GM12864 (cell line): ENCODE data around the gene TECTB.

Experiments used
- DNase-seq: peaks from one replicate; pipeline ENCODE4 v3.0.0-alpha.2; 2011; ENCODE audit warnings: low read depth
- H3K4me3 ChIP-seq: 2 replicates; pipeline ENCODE4 v1.5.1; 2011; ENCODE audit warnings: mild to moderate bottlenecking, low read depth, low read length, control low read depth
- TF ChIP-seq, protein P1 (sequence below): IDR thresholded peaks from 2 replicates; pipeline ENCODE4 v1.5.1; 2011; ENCODE audit warnings: low read depth, mild to moderate bottlenecking, moderate library complexity, low read length, control low read depth, inconsistent platforms; ENCODE audit errors: missing control alignments

TECTB gene

GRCh38 chr10:112349521-112350085, 66.4 kb downstream of the TECTB start:
- no peak overlapping the region for H3K4me3 ChIP-seq
- TF ChIP-seq, protein P1, sequence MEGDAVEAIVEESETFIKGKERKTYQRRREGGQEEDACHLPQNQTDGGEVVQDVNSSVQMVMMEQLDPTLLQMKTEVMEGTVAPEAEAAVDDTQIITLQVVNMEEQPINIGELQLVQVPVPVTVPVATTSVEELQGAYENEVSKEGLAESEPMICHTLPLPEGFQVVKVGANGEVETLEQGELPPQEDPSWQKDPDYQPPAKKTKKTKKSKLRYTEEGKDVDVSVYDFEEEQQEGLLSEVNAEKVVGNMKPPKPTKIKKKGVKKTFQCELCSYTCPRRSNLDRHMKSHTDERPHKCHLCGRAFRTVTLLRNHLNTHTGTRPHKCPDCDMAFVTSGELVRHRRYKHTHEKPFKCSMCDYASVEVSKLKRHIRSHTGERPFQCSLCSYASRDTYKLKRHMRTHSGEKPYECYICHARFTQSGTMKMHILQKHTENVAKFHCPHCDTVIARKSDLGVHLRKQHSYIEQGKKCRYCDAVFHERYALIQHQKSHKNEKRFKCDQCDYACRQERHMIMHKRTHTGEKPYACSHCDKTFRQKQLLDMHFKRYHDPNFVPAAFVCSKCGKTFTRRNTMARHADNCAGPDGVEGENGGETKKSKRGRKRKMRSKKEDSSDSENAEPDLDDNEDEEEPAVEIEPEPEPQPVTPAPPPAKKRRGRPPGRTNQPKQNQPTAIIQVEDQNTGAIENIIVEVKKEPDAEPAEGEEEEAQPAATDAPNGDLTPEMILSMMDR = no peak
- DNase-seq = no peak

GRCh38 chr10:112351146-112351545, 67.9 kb downstream of the TECTB start:
- no peak for DNase-seq
- TF ChIP-seq, protein P1 = no peak
- no peak overlapping the region for H3K4me3 ChIP-seq

DNA sequence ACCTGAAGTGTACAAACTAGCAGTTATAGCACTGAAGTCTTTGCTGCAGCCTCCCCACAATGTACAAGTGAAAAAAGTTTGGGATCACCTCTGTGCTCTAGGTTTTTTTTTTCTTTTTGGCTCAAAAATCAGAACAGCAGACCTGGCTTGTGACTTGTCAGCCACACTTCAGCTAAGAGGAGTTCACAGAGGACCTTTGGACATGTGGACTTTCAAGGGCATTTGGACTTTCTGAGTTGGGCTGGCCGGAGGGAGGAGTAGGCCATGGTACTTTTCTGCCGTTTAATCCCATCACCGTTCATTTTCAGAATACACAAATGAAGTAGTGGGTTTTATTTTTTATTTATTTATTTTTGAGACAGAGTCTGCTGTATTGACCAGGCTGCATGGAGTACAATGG, 68.8 kb downstream of the TECTB start:
- TF ChIP-seq, protein P1 = no peak
- no peak for DNase-seq
- H3K4me3 ChIP-seq = no peak overlapping the region

GRCh38 chr10:112353046-112353445, 69.8 kb downstream of the TECTB start:
- TF ChIP-seq, protein P1 = no peak
- no peak for DNase-seq
- no peak overlapping the region for H3K4me3 ChIP-seq
